ENCODE data around the gene TXK. TPM values are rescaled to one million over a fixed set of nuclear protein-coding genes. Genes with fewer than 3 reads are reported as not detected.

Gene TXK
- total RNA-seq, 4 donors from 2014 or later, result 2.6 to 10.0 (median 6.8) TPM

DNA sequence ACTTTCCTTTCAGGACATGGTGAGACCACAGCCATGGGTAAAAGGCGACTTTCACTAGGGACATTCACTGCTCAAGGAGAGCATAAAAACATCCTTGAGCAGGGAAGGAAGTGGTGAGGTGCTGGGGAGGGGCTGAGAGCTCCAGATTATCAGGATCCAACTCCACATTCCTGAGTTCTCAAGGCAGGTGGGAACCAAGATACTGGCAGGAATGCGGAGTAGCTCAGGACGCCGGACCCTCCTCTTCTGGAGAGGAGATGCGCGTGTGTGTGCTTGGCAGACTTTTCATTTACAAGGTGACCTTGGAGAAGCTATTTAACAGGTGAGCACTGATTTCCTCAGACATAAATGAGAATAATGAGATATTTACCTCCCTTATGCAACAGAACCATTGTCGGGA, 41.3 kb upstream of the TXK start:
- TF ChIP-seq, protein P1, sequence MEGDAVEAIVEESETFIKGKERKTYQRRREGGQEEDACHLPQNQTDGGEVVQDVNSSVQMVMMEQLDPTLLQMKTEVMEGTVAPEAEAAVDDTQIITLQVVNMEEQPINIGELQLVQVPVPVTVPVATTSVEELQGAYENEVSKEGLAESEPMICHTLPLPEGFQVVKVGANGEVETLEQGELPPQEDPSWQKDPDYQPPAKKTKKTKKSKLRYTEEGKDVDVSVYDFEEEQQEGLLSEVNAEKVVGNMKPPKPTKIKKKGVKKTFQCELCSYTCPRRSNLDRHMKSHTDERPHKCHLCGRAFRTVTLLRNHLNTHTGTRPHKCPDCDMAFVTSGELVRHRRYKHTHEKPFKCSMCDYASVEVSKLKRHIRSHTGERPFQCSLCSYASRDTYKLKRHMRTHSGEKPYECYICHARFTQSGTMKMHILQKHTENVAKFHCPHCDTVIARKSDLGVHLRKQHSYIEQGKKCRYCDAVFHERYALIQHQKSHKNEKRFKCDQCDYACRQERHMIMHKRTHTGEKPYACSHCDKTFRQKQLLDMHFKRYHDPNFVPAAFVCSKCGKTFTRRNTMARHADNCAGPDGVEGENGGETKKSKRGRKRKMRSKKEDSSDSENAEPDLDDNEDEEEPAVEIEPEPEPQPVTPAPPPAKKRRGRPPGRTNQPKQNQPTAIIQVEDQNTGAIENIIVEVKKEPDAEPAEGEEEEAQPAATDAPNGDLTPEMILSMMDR (IDR thresholded peaks at IDR 0.05), result no peak
- no peak for TF ChIP-seq EP300 (IDR thresholded peaks at IDR 0.05; ENCODE audit: low read depth)
- TF ChIP-seq POLR2AphosphoS5 (IDR thresholded peaks at IDR 0.05), result no peak
- no peak for TF ChIP-seq POLR2A (IDR thresholded peaks at IDR 0.05)
- Histone ChIP-seq H3K9me3 (no peaks in the 10 kb centered on the region), H3K27ac (no peak overlapping the region), H3K4me1 (peaks cover 0 to 6% (median 0%) of the 10 kb centered on the region in 4 donors), H3K27me3 (no peaks in the 10 kb centered on the region), H3K4me3 (no peak overlapping the region), H3K36me3 (no peaks in the 10 kb centered on the region)
- in situ Hi-C loops (cut with MboI; ENCODE audit: low pct_ligation_motif_present in 1 of 4, low pct_unique_long_range_greater_than_20kb in 1 of 4, low sequenced_read_pairs in 3 of 4), result no loop called here
- DNase-seq, result no peak
- 87 to 94% methylated on average over 5 to 7 of the region's 7 CpGs for WGBS, 2 donors (ENCODE audit: low coverage in 1 of 2)
- intact Hi-C loops (cut with DNase I; ENCODE audit: low total_unique reads), result no loop called here

DNA sequence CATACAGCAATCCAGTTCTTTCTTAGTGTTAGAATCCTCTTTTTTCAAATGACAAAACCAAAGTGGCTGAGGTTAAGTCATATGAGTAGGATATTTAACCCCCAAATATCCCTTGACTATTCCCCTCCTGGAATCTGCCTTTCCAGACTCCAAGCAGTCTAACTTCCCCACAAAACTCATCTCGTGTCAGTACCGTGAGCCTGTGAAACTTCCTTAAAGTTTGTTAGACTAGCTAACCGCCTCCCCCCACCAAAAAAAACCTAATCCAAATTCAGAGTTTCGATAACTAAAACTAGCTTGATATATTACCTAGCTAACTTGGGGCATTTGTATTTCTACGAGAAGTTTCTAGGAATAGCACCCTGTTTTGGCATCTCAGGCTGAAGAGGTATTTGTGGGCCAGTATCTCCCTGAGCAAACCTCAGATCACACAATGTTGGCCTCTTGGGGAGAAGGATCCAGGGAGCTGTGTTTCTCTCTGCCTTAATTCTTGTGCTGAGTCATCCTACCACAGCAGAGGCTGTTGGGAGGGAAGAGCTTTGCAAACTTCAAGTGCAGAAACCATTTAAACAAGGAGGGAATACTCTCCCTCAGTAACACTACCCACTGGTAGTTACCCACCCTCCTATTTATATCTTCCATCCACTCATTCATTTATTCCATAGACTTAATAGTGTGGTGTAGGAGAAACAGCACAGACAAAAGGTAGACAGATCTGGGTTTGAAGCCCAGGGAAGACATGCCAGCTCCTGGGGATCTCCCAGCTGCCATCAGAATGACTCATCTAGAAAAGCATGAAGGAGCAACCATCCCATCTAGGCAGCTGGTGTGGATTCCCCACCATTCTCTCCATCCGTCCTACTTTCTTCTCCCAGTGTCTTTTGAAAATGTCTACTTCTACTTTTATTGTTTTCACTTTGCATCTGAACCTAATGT, 39.3 kb upstream of the TXK start:
- Histone ChIP-seq H3K4me1 (peaks cover 0 to 6% (median 0%) of the 10 kb centered on the region in 4 donors), H3K27me3 (no peaks in the 10 kb centered on the region), H3K4me3 (no peak overlapping the region), H3K36me3 (no peaks in the 10 kb centered on the region), H3K27ac (no peak overlapping the region), H3K9me3 (no peaks in the 10 kb centered on the region)
- WGBS, 2 donors (ENCODE audit: low coverage in 1 of 2), result 75 to 77% methylated on average over 3 to 6 of the region's 6 CpGs
- in situ Hi-C loops (cut with MboI; ENCODE audit: low pct_ligation_motif_present in 1 of 4, low pct_unique_long_range_greater_than_20kb in 1 of 4, low sequenced_read_pairs in 3 of 4), result no loop called here
- no peak for DNase-seq
- intact Hi-C loops (cut with DNase I; ENCODE audit: low total_unique reads), result no loop called here
- no peak for TF ChIP-seq POLR2A (IDR thresholded peaks at IDR 0.05)
- TF ChIP-seq EP300 (IDR thresholded peaks at IDR 0.05; ENCODE audit: low read depth), result no peak
- TF ChIP-seq POLR2AphosphoS5 (IDR thresholded peaks at IDR 0.05), result no peak
- TF ChIP-seq, protein P1 (IDR thresholded peaks at IDR 0.05), result no peak

DNA sequence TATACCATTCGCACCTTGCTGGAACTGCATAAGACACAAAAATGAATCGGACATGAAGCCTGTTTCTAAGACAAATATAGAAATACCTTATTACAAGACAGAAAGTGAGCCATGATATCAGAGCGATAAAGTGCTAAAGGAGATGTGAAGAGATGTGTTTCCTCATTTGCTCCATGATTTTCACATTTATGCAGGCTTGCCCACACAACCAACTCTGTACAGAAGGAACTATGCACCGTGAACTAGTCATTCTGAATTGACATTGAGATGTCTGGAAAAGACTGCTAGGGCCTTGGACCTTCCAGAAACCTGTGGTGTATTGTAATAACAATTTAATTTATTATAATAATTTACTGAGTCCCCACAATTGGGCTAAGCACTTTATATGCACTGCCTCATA, 38.6 kb upstream of the TXK start:
- H3K4me3 ChIP-seq, result no peak overlapping the region
- TF ChIP-seq POLR2AphosphoS5 (IDR thresholded peaks at IDR 0.05) (no peak), EP300 (IDR thresholded peaks at IDR 0.05; ENCODE audit: low read depth) (no peak), POLR2A (IDR thresholded peaks at IDR 0.05) (no peak)
- TF ChIP-seq, protein P1 (IDR thresholded peaks at IDR 0.05), result no peak
- no peak for DNase-seq
- H3K36me3 ChIP-seq, result no peaks in the 10 kb centered on the region
- intact Hi-C loops (cut with DNase I; ENCODE audit: low total_unique reads) (no loop called here), in situ Hi-C loops (cut with MboI; ENCODE audit: low pct_ligation_motif_present in 1 of 4, low pct_unique_long_range_greater_than_20kb in 1 of 4, low sequenced_read_pairs in 3 of 4) (no loop called here)
- H3K27me3 ChIP-seq, result no peaks in the 10 kb centered on the region
- WGBS, 2 donors (ENCODE audit: low coverage in 1 of 2), result 83 to 95% methylated on average over 1 to 4 of the region's 4 CpGs
- H3K27ac ChIP-seq, result no peak overlapping the region
- no peaks in the 10 kb centered on the region for H3K9me3 ChIP-seq
- H3K4me1 ChIP-seq, result peaks cover 0 to 6% (median 0%) of the 10 kb centered on the region in 4 donors

DNA sequence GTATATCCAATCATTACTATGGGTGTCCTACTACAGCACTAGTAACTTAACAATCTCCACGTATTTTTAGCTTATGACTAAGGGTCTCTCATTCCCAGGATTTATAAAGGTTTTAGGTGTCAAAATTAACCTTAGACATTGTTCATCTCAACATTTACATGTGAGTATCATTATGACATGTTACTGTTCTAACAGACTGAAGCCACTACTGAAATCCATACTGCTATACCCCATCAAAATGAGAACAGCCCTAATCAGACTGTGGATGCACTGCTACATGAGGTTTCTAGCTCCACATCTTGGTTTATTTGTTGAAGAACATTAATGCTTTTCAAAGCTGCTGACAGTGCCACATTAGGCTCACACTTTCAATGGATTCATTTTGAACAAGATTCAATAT, 35.6 kb upstream of the TXK start:
- in situ Hi-C loops (cut with MboI; ENCODE audit: low pct_ligation_motif_present in 1 of 4, low pct_unique_long_range_greater_than_20kb in 1 of 4, low sequenced_read_pairs in 3 of 4), result no loop called here
- H3K9me3 ChIP-seq, result no peaks in the 10 kb centered on the region
- intact Hi-C loops (cut with DNase I; ENCODE audit: low total_unique reads), result no loop called here
- H3K36me3 ChIP-seq, result no peaks in the 10 kb centered on the region
- H3K4me3 ChIP-seq, result no peak overlapping the region
- TF ChIP-seq EP300 (IDR thresholded peaks at IDR 0.05; ENCODE audit: low read depth) (no peak), POLR2AphosphoS5 (IDR thresholded peaks at IDR 0.05) (no peak), POLR2A (IDR thresholded peaks at IDR 0.05) (no peak)
- TF ChIP-seq, protein P1 (IDR thresholded peaks at IDR 0.05), result no peak
- 40 to 68% methylated on average over 1 of the region's 1 CpG for WGBS, 2 donors (ENCODE audit: low coverage in 1 of 2)
- H3K4me1 ChIP-seq, result peaks cover 0 to 6% (median 0%) of the 10 kb centered on the region in 4 donors
- DNase-seq, result no peak
- H3K27me3 ChIP-seq, result no peaks in the 10 kb centered on the region
- H3K27ac ChIP-seq, result no peak overlapping the region
